ENCODE data around the gene CABCOCO1.

Gene CABCOCO1

GRCh38 chr10:61632057-61632670, 30.6 kb upstream of the CABCOCO1 start:
- no peaks in the 10 kb centered on the region for H3K36me3 Mint-ChIP-seq
- DNase-seq (ENCODE audit: low spot score in 2 of 2) (no peak), ATAC-seq (ENCODE audit: low read depth) (no peak)
- no peaks in the 10 kb centered on the region for H3K9me3 Mint-ChIP-seq
- H3K4me1 Mint-ChIP-seq: no peaks in the 10 kb centered on the region
- H3K4me3 Mint-ChIP-seq: no peak overlapping the region
- peaks cover 1% of the 10 kb centered on the region for H3K27me3 Mint-ChIP-seq
- no peak overlapping the region for H3K27ac Mint-ChIP-seq

DNA sequence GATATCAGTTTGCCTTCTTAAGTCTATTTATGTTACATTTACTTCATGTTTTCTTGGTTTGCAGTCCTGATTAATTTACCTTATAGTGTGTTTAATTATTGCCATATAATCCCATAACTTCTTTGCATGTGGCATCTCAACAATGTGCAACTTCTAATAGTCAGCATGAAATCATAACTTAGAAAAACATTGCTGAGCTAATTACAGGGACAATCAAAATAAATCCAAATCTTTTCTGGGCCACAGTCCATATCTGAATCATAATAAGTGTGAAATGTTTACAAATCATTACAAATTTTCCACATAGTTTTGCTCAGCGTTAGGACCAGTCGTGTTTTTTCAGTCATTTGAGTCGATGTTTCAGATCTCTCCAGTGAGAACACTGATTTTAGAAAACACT, 29.1 kb upstream of the CABCOCO1 start:
- Mint-ChIP-seq H3K27me3 (peaks cover 1% of the 10 kb centered on the region), H3K36me3 (no peaks in the 10 kb centered on the region), H3K4me1 (no peaks in the 10 kb centered on the region), H3K27ac (no peak overlapping the region), H3K9me3 (no peaks in the 10 kb centered on the region), H3K4me3 (no peak overlapping the region)
- DNase-seq (ENCODE audit: low spot score in 2 of 2) (no peak), ATAC-seq (ENCODE audit: low read depth) (no peak)

DNA sequence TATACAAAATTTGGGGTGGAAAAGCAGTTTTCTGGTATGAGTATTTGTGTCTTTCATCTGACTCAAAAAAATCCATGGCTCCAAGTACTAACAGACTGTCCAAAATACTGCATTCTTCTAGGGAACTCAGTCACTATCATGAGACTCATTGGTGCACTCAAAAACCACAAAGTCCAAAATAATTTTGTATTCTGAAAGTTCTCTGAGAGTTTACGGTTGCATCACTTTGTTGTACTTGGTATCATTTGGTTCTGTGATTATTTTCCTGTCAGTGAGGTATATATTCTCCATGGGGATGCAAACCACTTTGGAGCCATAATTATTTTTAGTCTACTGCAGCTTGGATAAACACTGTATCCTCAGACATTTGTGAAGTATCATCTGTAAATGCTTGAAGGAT, 28.0 kb upstream of the CABCOCO1 start:
- peaks cover 3% of the 10 kb centered on the region for H3K27me3 Mint-ChIP-seq
- H3K9me3 Mint-ChIP-seq: no peaks in the 10 kb centered on the region
- H3K4me1 Mint-ChIP-seq: no peaks in the 10 kb centered on the region
- H3K36me3 Mint-ChIP-seq: no peaks in the 10 kb centered on the region
- H3K27ac Mint-ChIP-seq: no peak overlapping the region
- no peak for DNase-seq (ENCODE audit: low spot score in 2 of 2)
- ATAC-seq (ENCODE audit: low read depth): no peak
- no peak overlapping the region for H3K4me3 Mint-ChIP-seq

GRCh38 chr10:61635471-61635870, 27.3 kb upstream of the CABCOCO1 start:
- no peaks in the 10 kb centered on the region for H3K4me1 Mint-ChIP-seq
- H3K27me3 Mint-ChIP-seq: peaks cover 7% of the 10 kb centered on the region

GRCh38 chr10:61635932-61636331, 26.8 kb upstream of the CABCOCO1 start:
- DNase-seq (ENCODE audit: low spot score in 2 of 2) (no peak), ATAC-seq (ENCODE audit: low read depth) (no peak)
- Mint-ChIP-seq H3K4me1 (no peaks in the 10 kb centered on the region), H3K27ac (no peak overlapping the region), H3K36me3 (no peaks in the 10 kb centered on the region), H3K4me3 (no peak overlapping the region), H3K9me3 (no peaks in the 10 kb centered on the region), H3K27me3 (peaks cover 7% of the 10 kb centered on the region)

More at GRCh38 chr10:61635471-61635870, 27.3 kb upstream of the CABCOCO1 start:
- Mint-ChIP-seq H3K9me3 (no peaks in the 10 kb centered on the region), H3K27ac (no peak overlapping the region), H3K36me3 (no peaks in the 10 kb centered on the region), H3K4me3 (no peak overlapping the region)
- DNase-seq (ENCODE audit: low spot score in 2 of 2) (no peak), ATAC-seq (ENCODE audit: low read depth) (no peak)

DNA sequence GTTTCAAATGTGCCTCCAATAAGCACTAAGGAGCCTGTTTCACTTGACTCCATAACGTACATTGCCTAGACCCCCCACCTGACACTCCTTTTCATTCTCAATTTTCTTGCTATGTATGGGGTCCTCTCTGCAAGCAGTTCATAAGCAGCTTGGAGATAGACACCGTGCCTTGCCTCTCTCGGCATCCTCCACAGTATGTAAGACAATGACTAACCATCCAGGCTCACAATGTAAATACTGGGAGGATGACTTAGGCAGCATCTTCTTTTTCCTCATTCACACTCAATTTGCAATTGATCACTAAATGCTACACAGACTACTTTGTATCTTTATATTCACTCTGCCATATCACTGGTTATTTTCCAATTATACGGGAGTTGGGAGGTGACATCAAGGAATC, 22.8 kb upstream of the CABCOCO1 start:
- Mint-ChIP-seq H3K9me3 (no peaks in the 10 kb centered on the region), H3K27ac (no peak overlapping the region), H3K36me3 (no peaks in the 10 kb centered on the region), H3K27me3 (peaks cover 7% of the 10 kb centered on the region), H3K4me1 (no peaks in the 10 kb centered on the region), H3K4me3 (no peak overlapping the region)
- DNase-seq (ENCODE audit: low spot score in 2 of 2) (no peak), ATAC-seq (ENCODE audit: low read depth) (no peak)

GRCh38 chr10:61640856-61641255, 21.9 kb upstream of the CABCOCO1 start:
- H3K27me3 Mint-ChIP-seq: peaks cover 6% of the 10 kb centered on the region
- H3K4me1 Mint-ChIP-seq: no peaks in the 10 kb centered on the region
- H3K4me3 Mint-ChIP-seq: no peak overlapping the region
- no peaks in the 10 kb centered on the region for H3K9me3 Mint-ChIP-seq
- no peaks in the 10 kb centered on the region for H3K36me3 Mint-ChIP-seq
- ATAC-seq (ENCODE audit: low read depth) (no peak), DNase-seq (ENCODE audit: low spot score in 2 of 2) (no peak)
- H3K27ac Mint-ChIP-seq: no peak overlapping the region

- Mint-ChIP-seq H3K4me3 (no peak overlapping the region), H3K36me3 (no peaks in the 10 kb centered on the region), H3K4me1 (no peaks in the 10 kb centered on the region), H3K9me3 (no peaks in the 10 kb centered on the region), H3K27me3 (peaks cover 6% of the 10 kb centered on the region), H3K27ac (no peak overlapping the region)
- DNase-seq (ENCODE audit: low spot score in 2 of 2) (no peak), ATAC-seq (ENCODE audit: low read depth) (no peak)
Observed at GRCh38 chr10:61642150-61642571, 20.6 kb upstream of the CABCOCO1 start.

DNA sequence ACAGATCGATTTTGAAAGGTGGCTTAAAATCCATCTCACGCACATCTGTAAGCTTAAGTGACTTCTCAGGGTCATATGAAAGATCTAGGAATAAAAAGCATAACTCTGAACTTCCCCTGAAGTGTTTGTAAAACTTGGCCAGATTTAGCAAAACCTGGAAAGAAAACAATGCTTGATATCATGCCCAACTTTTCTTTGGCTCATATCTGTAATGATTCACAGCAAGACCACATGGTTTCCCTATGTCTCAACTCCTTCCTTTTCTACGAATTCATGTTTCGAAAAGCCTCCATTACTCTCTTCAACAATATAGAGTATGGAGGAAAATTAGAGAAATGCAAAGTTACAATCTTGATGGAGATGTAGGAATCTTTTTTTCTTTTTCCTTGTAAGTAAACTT, 20.1 kb upstream of the CABCOCO1 start:
- Mint-ChIP-seq H3K36me3 (no peaks in the 10 kb centered on the region), H3K27me3 (peaks cover 6% of the 10 kb centered on the region), H3K4me1 (no peaks in the 10 kb centered on the region), H3K27ac (no peak overlapping the region), H3K9me3 (no peaks in the 10 kb centered on the region), H3K4me3 (no peak overlapping the region)
- DNase-seq (ENCODE audit: low spot score in 2 of 2): no peak
- ATAC-seq (ENCODE audit: low read depth): no peak

DNA sequence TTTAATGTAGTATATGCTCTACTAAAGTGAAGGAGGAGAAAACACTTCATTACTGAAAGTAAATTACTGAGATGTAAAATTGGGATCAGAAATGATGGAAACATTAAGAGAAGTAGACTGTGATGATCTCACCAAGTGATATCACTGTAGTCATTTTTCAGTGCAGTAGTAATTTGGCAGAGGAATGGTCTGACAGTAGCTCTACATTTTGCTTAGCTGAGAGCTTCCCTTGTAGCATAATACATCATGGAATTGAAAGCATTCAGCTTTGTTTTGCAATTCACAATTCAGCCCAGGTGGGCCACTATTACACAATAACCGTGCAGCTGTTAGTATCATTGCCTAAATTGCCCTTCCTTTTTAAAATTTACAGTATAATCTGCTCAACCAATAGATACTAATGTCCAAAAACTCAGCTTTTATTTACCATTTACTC, 19.4 kb upstream of the CABCOCO1 start:
- ATAC-seq (ENCODE audit: low read depth) (no peak), DNase-seq (ENCODE audit: low spot score in 2 of 2) (no peak)
- no peak overlapping the region for H3K4me3 Mint-ChIP-seq
- H3K27ac Mint-ChIP-seq: no peak overlapping the region
- H3K27me3 Mint-ChIP-seq: peaks cover 6% of the 10 kb centered on the region
- H3K4me1 Mint-ChIP-seq: no peaks in the 10 kb centered on the region
- no peaks in the 10 kb centered on the region for H3K36me3 Mint-ChIP-seq
- H3K9me3 Mint-ChIP-seq: no peaks in the 10 kb centered on the region

- Mint-ChIP-seq H3K27me3 (peaks cover 9% of the 10 kb centered on the region), H3K4me1 (no peaks in the 10 kb centered on the region), H3K9me3 (peaks cover 2% of the 10 kb centered on the region), H3K36me3 (peaks cover 2% of the 10 kb centered on the region), H3K27ac (no peak overlapping the region), H3K4me3 (no peak overlapping the region)
- no peak for DNase-seq (ENCODE audit: low spot score in 2 of 2)
- ATAC-seq (ENCODE audit: low read depth): no peak
Observed at GRCh38 chr10:61653699-61654098, 9.0 kb upstream of the CABCOCO1 start.

- H3K4me1 Mint-ChIP-seq: no peaks in the 10 kb centered on the region
- peaks cover 2% of the 10 kb centered on the region for H3K9me3 Mint-ChIP-seq
- no peak overlapping the region for H3K4me3 Mint-ChIP-seq
- no peak for DNase-seq (ENCODE audit: low spot score in 2 of 2)
- peaks cover 11% of the 10 kb centered on the region for H3K27me3 Mint-ChIP-seq
- no peak overlapping the region for H3K27ac Mint-ChIP-seq
- no peak for ATAC-seq (ENCODE audit: low read depth)
- peaks cover 2% of the 10 kb centered on the region for H3K36me3 Mint-ChIP-seq
Observed at GRCh38 chr10:61655335-61655851, 7.3 kb upstream of the CABCOCO1 start.

- no peak for DNase-seq (ENCODE audit: low spot score in 2 of 2)
- H3K4me3 Mint-ChIP-seq: no peak overlapping the region
- no peaks in the 10 kb centered on the region for H3K36me3 Mint-ChIP-seq
- H3K4me1 Mint-ChIP-seq: no peaks in the 10 kb centered on the region
- peaks cover 13% of the 10 kb centered on the region for H3K27me3 Mint-ChIP-seq
- H3K9me3 Mint-ChIP-seq: no peaks in the 10 kb centered on the region
- no peak for ATAC-seq (ENCODE audit: low read depth)
- H3K27ac Mint-ChIP-seq: no peak overlapping the region
Observed at GRCh38 chr10:61663466-61663865, 737 bp downstream of the CABCOCO1 start.

DNA sequence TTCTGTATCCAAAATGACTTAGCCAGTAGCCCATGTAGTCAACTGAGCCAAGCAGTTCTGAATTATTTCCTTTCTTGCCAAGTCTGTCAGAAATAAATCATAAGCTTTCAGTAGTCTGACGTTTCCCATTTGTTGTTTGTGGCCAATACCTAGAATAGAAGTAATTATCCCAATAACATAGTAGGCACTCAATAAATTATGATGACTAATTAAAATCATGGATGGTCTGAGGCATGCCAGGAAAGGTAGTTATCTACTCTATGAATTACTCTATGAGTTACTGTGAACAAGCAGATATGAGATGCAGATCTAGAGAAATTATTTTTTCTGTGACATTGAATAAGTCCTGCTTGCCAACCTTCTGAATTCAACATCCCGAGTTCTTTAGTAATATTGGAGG, 2.3 kb downstream of the CABCOCO1 start:
- H3K4me1 Mint-ChIP-seq: no peaks in the 10 kb centered on the region
- H3K27ac Mint-ChIP-seq: no peak overlapping the region
- H3K36me3 Mint-ChIP-seq: no peaks in the 10 kb centered on the region
- H3K9me3 Mint-ChIP-seq: no peaks in the 10 kb centered on the region
- ATAC-seq (ENCODE audit: low read depth) (no peak), DNase-seq (ENCODE audit: low spot score in 2 of 2) (no peak)
- H3K27me3 Mint-ChIP-seq: peaks cover 8% of the 10 kb centered on the region
- no peak overlapping the region for H3K4me3 Mint-ChIP-seq

GRCh38 chr10:61669161-61669725, 6.5 kb downstream of the CABCOCO1 start:
- DNase-seq (ENCODE audit: low spot score in 2 of 2): no peak
- H3K27me3 Mint-ChIP-seq: peaks cover 7% of the 10 kb centered on the region

More at GRCh38 chr10:61669161-61669725, 6.5 kb downstream of the CABCOCO1 start:
- no peak for ATAC-seq (ENCODE audit: low read depth)
- Mint-ChIP-seq H3K36me3 (no peaks in the 10 kb centered on the region), H3K9me3 (no peaks in the 10 kb centered on the region), H3K27ac (no peak overlapping the region), H3K4me3 (no peak overlapping the region), H3K4me1 (no peaks in the 10 kb centered on the region)
